Kidney epithelial cell (primary cell): Measurements from ENCODE around the gene ABO. TPM values are rescaled to one million over a fixed set of nuclear protein-coding genes. Genes with fewer than 3 reads are reported as not detected.
"Not testable (repeated sequence)": the region's sequence is repeated elsewhere in the genome, so short reads cannot be mapped to it uniquely, and the experiment has no call there.

Experiments used
- DNase-seq: peaks from one replicate; pipeline ENCODE4 v3.0.0-alpha.2; 2010; ENCODE audit warnings: low read depth
- H3K27me3 ChIP-seq: 2 replicates; pipeline ENCODE4 v1.6.0; 2011; ENCODE audit warnings: low read length; ENCODE audit not compliant: control insufficient read depth, insufficient read depth
- H3K36me3 ChIP-seq: 2 replicates; pipeline ENCODE4 v1.5.1; 2011; ENCODE audit warnings: low read length; ENCODE audit not compliant: control insufficient read depth, insufficient read depth
- H3K4me3 ChIP-seq: 2 replicates; pipeline ENCODE4 v1.5.1; 2011; ENCODE audit warnings: low read depth, mild to moderate bottlenecking, control low read depth, low read length
- CTCF ChIP-seq: IDR thresholded peaks from 2 replicates; pipeline ENCODE4 v1.5.1; 2011; ENCODE audit warnings: mild to moderate bottlenecking, moderate library complexity, low read length, control low read depth, inconsistent platforms; ENCODE audit not compliant: insufficient read depth, poor library complexity, severe bottlenecking
- total RNA-seq: library from RNA; depleted of rRNA; stranded (reverse); fragments of >200 nt; gene quantifications from 2 replicates; pipeline ENCODE4 v1.2.3, GENCODE V29; 2015

Gene ABO
- total RNA-seq, 1 donor from 2014 or later: 1.8 TPM

- Histone ChIP-seq H3K27me3 (peaks cover 4% of the 10 kb centered on the region), H3K36me3 (no peaks in the 10 kb centered on the region), H3K4me3 (no peak overlapping the region)
- no peak for TF ChIP-seq CTCF
- DNase-seq: no peak
These were observed 68.7 kb downstream of the ABO start for GRCh38 chr9:133205996-133206931.

GRCh38 chr9:133205481-133205887 lies 69.5 kb downstream of the ABO start:
- H3K4me3 ChIP-seq, H3K36me3 ChIP-seq, DNase-seq, H3K27me3 ChIP-seq: not testable (repeated sequence)

Other genes starting within 250 kb of the ABO start
- gene GTF3C5, start 244.2 kb downstream of the ABO start, total RNA-seq: 94.3 and 94.7 TPM in 2 replicates
- gene CEL, start 213.2 kb downstream of the ABO start, total RNA-seq: 0.68 and 1.2 TPM in 2 replicates
- gene RALGDS, start 154.0 kb downstream of the ABO start, total RNA-seq: 39.9 and 43.7 TPM in 2 replicates
- 8.8 and 12.4 TPM in 2 replicates for gene GBGT1, start 111.3 kb downstream of the ABO start, total RNA-seq
- not detected in 2 replicates for gene OBP2B, start 66.0 kb downstream of the ABO start, total RNA-seq
- gene SURF6, start 61.0 kb upstream of the ABO start, total RNA-seq: 17.4 and 30.8 TPM in 2 replicates
- gene MED22, start 72.9 kb upstream of the ABO start, total RNA-seq: 42.0 and 51.8 TPM in 2 replicates
- 2,183 and 2,339 TPM in 2 replicates for gene RPL7A, start 73.0 kb upstream of the ABO start, total RNA-seq
- gene SURF1, start 81.3 kb upstream of the ABO start, total RNA-seq: 39.2 and 56.4 TPM in 2 replicates
- 38.7 and 51.5 TPM in 2 replicates for gene SURF2, start 81.3 kb upstream of the ABO start, total RNA-seq
- 188 and 198 TPM in 2 replicates for gene SURF4, start 100.9 kb upstream of the ABO start, total RNA-seq
- 0.27 TPM in 1 of 2 replicates, not detected in the other for gene STKLD1, start 101.2 kb upstream of the ABO start, total RNA-seq
- gene REXO4, start 142.8 kb upstream of the ABO start, total RNA-seq: 21.9 and 23.1 TPM in 2 replicates
- 2.0 and 2.4 TPM in 2 replicates for gene ADAMTS13, start 147.2 kb upstream of the ABO start, total RNA-seq
- 24.4 and 24.6 TPM in 2 replicates for gene CACFD1, start 184.8 kb upstream of the ABO start, total RNA-seq
- gene SLC2A6, start 203.9 kb upstream of the ABO start, total RNA-seq: 51.8 and 60.9 TPM in 2 replicates
- not detected in 2 replicates for gene MYMK, start 249.8 kb upstream of the ABO start, total RNA-seq